Measurements from ENCODE around the gene BCL2L2. TPM values are rescaled to one million over a fixed set of nuclear protein-coding genes. Genes with fewer than 3 reads are reported as not detected.

The BCL2L2 gene
- total and polyA plus RNA-seq, 2 of the 8 experiments (the other 6 are each of a cell fraction or from before 2014, with no cell fraction given) = 9.3 to 13.8 TPM

DNA sequence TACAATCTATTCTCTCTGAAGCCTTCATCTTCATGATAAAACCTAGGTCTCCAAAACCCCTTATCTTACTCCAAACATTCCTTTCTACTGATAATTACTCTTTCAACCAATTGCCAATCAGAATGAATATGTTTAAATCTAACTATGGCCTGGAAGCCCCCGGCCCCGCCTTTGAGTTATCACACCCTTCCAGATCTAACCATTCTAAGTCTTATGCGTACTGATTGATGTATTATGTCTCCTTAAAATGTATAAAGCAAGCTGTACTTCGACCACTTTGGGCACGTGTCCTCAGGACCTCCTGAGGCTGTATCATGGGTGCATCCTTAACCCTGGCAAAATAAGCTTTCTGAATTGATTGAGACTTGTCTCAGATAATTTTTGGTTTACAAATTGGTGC lies 29.0 kb downstream of the BCL2L2 start (continued):
- TF ChIP-seq, protein P1, sequence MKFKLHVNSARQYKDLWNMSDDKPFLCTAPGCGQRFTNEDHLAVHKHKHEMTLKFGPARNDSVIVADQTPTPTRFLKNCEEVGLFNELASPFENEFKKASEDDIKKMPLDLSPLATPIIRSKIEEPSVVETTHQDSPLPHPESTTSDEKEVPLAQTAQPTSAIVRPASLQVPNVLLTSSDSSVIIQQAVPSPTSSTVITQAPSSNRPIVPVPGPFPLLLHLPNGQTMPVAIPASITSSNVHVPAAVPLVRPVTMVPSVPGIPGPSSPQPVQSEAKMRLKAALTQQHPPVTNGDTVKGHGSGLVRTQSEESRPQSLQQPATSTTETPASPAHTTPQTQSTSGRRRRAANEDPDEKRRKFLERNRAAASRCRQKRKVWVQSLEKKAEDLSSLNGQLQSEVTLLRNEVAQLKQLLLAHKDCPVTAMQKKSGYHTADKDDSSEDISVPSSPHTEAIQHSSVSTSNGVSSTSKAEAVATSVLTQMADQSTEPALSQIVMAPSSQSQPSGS (IDR thresholded peaks at IDR 0.05; ENCODE audit: low read length) = no peak
- TF ChIP-seq KDM5A (IDR thresholded peaks at IDR 0.05; ENCODE audit: low read length) = no peak
- no peak for TF ChIP-seq RBBP5 (IDR thresholded peaks at IDR 0.05; ENCODE audit: borderline replicate concordance, low read depth, low read length)
- no peak for TF ChIP-seq BCL11A (IDR thresholded peaks at IDR 0.05; ENCODE audit: low read depth in 2 of 2, low read length in 2 of 2)

All from H1 (cell line).